HG02759 (cell line): ENCODE measurements around the gene NEDD9.

Source experiments
- ATAC-seq: cut with Tn5 transposase; IDR thresholded peaks from one replicate; pipeline ENCODE4 v1.9.1; 2021; ENCODE audit warnings: mild to moderate bottlenecking, moderate library complexity; ENCODE audit not compliant: unreplicated experiment

Gene NEDD9

GRCh38 chr6:11181478-11182136 is 50.9 kb downstream of the NEDD9 start:
- no peak for ATAC-seq

GRCh38 chr6:11179419-11180202 is 52.9 kb downstream of the NEDD9 start:
- no peak for ATAC-seq

- no peak for ATAC-seq
Observed at GRCh38 chr6:11179088-11179418, 53.4 kb downstream of the NEDD9 start.

- no peak for ATAC-seq
Observed at GRCh38 chr6:11177271-11177670, 55.2 kb downstream of the NEDD9 start.

GRCh38 chr6:11174242-11174611 is 58.2 kb downstream of the NEDD9 start:
- no peak for ATAC-seq

- no peak for ATAC-seq
Observed at GRCh38 chr6:11172501-11173327, 59.8 kb downstream of the NEDD9 start.

- no peak for ATAC-seq
Observed at GRCh38 chr6:11171952-11172351, 60.5 kb downstream of the NEDD9 start.

- no peak for ATAC-seq
Observed at GRCh38 chr6:11168091-11168635, 64.3 kb downstream of the NEDD9 start.

- ATAC-seq: no peak
Observed at GRCh38 chr6:11166948-11167347, 65.5 kb downstream of the NEDD9 start.

- ATAC-seq: no peak
Observed at GRCh38 chr6:11164717-11165646, 67.5 kb downstream of the NEDD9 start.

GRCh38 chr6:11163932-11164331 is 68.5 kb downstream of the NEDD9 start:
- ATAC-seq: peak; percentile 43

- ATAC-seq: no peak
Observed at GRCh38 chr6:11162262-11162661, 70.2 kb downstream of the NEDD9 start.

GRCh38 chr6:11161031-11161956 is 71.2 kb downstream of the NEDD9 start:
- no peak for ATAC-seq

- ATAC-seq: no peak
Observed at GRCh38 chr6:11160199-11160598, 72.3 kb downstream of the NEDD9 start.

- ATAC-seq: no peak
Observed at GRCh38 chr6:11155589-11155988, 76.9 kb downstream of the NEDD9 start.

- no peak for ATAC-seq
Observed at GRCh38 chr6:11153447-11153846, 79.0 kb downstream of the NEDD9 start.

- no peak for ATAC-seq
Observed at GRCh38 chr6:11152581-11152980, 79.9 kb downstream of the NEDD9 start.

GRCh38 chr6:11151488-11151887 is 81.0 kb downstream of the NEDD9 start:
- no peak for ATAC-seq

- ATAC-seq: no peak
Observed at GRCh38 chr6:11149551-11149950, 82.9 kb downstream of the NEDD9 start.
